Measurements from ENCODE around the gene TMEM231. TPM values are rescaled to one million over a fixed set of nuclear protein-coding genes. Genes with fewer than 3 reads are reported as not detected.
"Not testable (repeated sequence)": the region's sequence is repeated elsewhere in the genome, so short reads cannot be mapped to it uniquely, and the experiment has no call there.

Gene TMEM231
- total RNA-seq, 1 donor = 12.1 TPM

GRCh38 chr16:75541236-75541635 is 14.8 kb downstream of the TMEM231 start:
- DNase-seq (ENCODE audit: low read depth) = no peak
- TF ChIP-seq, protein P1, sequence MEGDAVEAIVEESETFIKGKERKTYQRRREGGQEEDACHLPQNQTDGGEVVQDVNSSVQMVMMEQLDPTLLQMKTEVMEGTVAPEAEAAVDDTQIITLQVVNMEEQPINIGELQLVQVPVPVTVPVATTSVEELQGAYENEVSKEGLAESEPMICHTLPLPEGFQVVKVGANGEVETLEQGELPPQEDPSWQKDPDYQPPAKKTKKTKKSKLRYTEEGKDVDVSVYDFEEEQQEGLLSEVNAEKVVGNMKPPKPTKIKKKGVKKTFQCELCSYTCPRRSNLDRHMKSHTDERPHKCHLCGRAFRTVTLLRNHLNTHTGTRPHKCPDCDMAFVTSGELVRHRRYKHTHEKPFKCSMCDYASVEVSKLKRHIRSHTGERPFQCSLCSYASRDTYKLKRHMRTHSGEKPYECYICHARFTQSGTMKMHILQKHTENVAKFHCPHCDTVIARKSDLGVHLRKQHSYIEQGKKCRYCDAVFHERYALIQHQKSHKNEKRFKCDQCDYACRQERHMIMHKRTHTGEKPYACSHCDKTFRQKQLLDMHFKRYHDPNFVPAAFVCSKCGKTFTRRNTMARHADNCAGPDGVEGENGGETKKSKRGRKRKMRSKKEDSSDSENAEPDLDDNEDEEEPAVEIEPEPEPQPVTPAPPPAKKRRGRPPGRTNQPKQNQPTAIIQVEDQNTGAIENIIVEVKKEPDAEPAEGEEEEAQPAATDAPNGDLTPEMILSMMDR (IDR thresholded peaks at IDR 0.05; ENCODE audit: insufficient read depth, low read depth, low read length) = no peak
- H3K4me3 ChIP-seq (ENCODE audit: low read depth, low read length) = no peak overlapping the region

DNA sequence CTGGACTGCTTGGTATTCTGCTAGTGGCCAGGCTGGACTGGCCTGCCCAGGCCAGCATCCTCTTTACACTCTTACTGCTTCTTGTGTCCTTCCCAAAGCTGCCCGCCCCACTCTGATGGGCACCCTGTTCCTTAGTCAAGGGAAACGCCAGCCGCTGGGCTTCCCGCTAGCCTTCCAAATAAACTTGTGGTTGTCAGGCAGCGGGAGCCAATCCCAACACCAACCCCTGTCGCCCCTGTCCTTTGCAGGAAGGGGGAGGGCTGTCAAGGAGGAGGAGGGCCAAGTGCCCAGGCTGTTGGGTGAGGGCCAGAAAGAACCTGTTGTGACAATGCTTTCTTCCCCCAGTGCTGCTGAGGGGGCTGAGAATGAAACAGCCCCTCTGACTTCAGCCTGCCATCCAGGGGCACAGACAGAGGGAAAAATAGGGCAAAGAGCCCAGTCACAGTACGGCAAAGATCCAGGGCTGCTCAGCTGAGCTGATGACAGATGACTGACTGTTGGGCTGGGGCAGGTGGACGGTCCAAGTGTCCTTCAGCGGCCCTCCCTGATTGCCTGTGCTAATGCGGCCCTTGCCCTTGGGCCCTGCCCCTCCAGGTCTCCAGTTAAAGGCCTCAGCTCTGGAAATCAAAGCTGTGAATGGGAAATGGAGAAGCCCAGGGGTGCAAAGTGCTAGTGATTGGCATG is 17.0 kb downstream of the TMEM231 start:
- not testable (repeated sequence) for DNase-seq (ENCODE audit: low read depth)

DNA sequence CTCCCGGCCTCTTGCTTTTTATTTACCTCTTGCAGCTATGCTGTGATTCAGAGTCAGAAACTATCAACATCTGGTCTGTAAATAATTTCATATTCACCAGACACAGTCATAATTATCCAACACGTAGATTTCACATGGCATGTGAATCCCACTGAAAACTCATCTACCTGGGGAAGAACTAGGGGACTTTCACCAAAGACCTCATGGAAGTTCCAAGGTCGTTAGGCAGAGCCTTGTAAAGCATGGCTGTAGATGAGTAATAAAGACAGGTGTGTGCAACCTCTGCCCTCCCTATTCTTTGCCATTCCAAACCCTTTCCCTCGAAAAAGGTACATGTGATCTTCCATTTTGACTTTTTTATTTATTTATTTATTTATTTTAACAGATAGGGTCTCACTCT is 18.3 kb downstream of the TMEM231 start:
- TF ChIP-seq, protein P1 (IDR thresholded peaks at IDR 0.05; ENCODE audit: insufficient read depth, low read depth, low read length) = no peak
- DNase-seq (ENCODE audit: low read depth) = no peak
- no peak overlapping the region for H3K4me3 ChIP-seq (ENCODE audit: low read depth, low read length)

More for the DNA sequence above, 17.0 kb downstream of the TMEM231 start:
- H3K4me3 ChIP-seq (ENCODE audit: low read depth, low read length) = not testable (repeated sequence)

GRCh38 chr16:75535901-75536300 is 20.2 kb downstream of the TMEM231 start, which contains the start of gene CHST5:
Gene CHST5 (minus strand): TSS chr16:75536108. CDS start chr16:75530384, 5,724 bp downstream.
- H3K4me3 ChIP-seq (ENCODE audit: low read depth, low read length) = no peak within 1 kb of the TSS
- DNase-seq (ENCODE audit: low read depth) = no peak
- TF ChIP-seq, protein P1 (IDR thresholded peaks at IDR 0.05; ENCODE audit: insufficient read depth, low read depth, low read length) = no peak

DNA sequence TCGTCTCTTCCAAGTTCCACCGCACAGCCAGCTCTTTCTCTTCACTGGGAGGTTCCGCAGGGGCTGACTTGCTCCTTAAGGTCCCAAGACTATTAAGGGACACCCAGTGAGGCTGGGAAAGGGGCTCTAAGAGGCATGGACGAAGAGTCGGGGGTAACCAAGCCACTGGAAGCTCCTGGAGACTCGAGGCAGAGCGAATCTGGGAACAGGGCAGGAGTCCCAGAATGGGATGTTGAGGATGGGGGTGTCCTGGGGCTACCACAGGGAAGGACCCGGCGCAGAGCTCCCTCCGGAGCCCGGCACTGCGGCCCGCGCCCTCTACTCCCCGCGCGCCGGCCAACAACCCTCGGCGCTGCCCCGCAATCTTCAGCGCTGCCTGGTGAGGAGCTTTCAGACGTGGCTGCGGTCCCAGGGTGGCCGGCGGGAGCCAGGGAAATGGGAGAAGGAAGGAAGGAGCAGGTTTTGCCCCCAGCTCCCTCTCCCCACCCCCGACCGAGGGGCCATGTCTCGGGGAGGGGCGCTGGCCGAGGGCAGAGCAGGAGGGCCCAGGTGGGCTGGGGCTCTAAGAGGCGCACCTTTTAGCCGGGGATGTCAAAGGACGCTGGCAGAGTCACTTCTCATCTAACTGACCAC is 20.7 kb downstream of the TMEM231 start:
- DNase-seq (ENCODE audit: low read depth) = no peak
- H3K4me3 ChIP-seq (ENCODE audit: low read depth, low read length) = no peak overlapping the region
- TF ChIP-seq, protein P1 (IDR thresholded peaks at IDR 0.05; ENCODE audit: insufficient read depth, low read depth, low read length) = no peak

GRCh38 chr16:75534560-75535205 is 21.4 kb downstream of the TMEM231 start:
- DNase-seq (ENCODE audit: low read depth) = no peak
- TF ChIP-seq, protein P1 (IDR thresholded peaks at IDR 0.05; ENCODE audit: insufficient read depth, low read depth, low read length) = no peak
- no peak overlapping the region for H3K4me3 ChIP-seq (ENCODE audit: low read depth, low read length)

- DNase-seq (ENCODE audit: low read depth) = no peak
- H3K4me3 ChIP-seq (ENCODE audit: low read depth, low read length) = no peak overlapping the region
- TF ChIP-seq, protein P1 (IDR thresholded peaks at IDR 0.05; ENCODE audit: insufficient read depth, low read depth, low read length) = no peak
Measured at GRCh38 chr16:75532791-75533190, 23.3 kb downstream of the TMEM231 start.
